Measurements from ENCODE around the gene ARHGEF19. TPM values are rescaled to one million over a fixed set of nuclear protein-coding genes. Genes with fewer than 3 reads are reported as not detected.

The ARHGEF19 gene
- total RNA-seq, 1 experiment from 2014 or later = 3.8 TPM

DNA sequence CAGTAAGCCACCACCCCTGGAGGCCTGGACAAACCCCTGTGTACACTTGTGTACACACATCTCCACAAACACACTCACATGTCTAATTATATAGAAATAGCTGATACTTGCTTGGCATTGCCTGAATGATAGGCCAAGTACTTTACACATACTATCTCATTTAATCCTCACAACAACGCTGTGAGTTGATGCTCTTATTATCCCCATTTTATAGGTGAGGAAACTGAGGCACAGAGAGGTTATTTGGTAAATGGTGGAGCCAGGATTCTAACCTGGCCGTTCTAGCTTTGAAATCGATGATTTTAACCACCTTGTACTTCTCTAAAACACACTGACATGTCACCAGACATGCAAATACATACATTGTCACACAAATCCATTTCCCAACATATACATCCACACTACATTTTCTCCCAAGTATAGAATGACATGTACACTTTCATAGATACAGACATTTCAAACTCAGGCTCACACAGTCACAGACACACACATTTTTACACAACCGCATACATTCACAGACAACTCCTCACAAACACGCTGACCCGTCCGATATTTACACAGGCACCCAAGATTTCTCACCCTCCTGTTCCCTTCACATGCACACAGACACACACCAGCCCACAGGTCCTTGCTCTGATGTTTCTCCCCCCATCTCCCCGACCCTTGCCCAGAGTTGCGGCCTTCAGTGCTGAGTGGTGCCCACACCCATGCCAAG is 3.2 kb downstream of the ARHGEF19 start:
- Histone ChIP-seq H3K36me3 (no peaks in the 10 kb centered on the region; the same call in 1 of the 2 replicates), H3K4me3 (no peak overlapping the region)

GRCh38 chr1:16208270-16208987 is 4.0 kb downstream of the ARHGEF19 start:
- peak in 1 of 2 experiments; percentile 45 for DNase-seq (ENCODE audit: low read depth in 1 of 2, low spot score in 2 of 2)
- no peaks in the 10 kb centered on the region; the same call in 1 of the 2 replicates for H3K36me3 ChIP-seq
- no peaks in the 10 kb centered on the region for H3K27me3 ChIP-seq (replicated peaks)
- no peak overlapping the region for H3K4me3 ChIP-seq
- H3K27ac ChIP-seq = no peak overlapping the region
- H3K9me3 ChIP-seq (replicated peaks) = no peaks in the 10 kb centered on the region
- H3K4me1 ChIP-seq (replicated peaks) = peaks cover 18% of the 10 kb centered on the region

More for the DNA sequence above, 3.2 kb downstream of the ARHGEF19 start:
- Histone ChIP-seq H3K9me3 (replicated peaks) (no peaks in the 10 kb centered on the region), H3K27me3 (replicated peaks) (no peaks in the 10 kb centered on the region), H3K4me1 (replicated peaks) (peaks cover 18% of the 10 kb centered on the region), H3K27ac (no peak overlapping the region)
- DNase-seq (ENCODE audit: low read depth in 1 of 2, low spot score in 2 of 2) = no peak

DNA sequence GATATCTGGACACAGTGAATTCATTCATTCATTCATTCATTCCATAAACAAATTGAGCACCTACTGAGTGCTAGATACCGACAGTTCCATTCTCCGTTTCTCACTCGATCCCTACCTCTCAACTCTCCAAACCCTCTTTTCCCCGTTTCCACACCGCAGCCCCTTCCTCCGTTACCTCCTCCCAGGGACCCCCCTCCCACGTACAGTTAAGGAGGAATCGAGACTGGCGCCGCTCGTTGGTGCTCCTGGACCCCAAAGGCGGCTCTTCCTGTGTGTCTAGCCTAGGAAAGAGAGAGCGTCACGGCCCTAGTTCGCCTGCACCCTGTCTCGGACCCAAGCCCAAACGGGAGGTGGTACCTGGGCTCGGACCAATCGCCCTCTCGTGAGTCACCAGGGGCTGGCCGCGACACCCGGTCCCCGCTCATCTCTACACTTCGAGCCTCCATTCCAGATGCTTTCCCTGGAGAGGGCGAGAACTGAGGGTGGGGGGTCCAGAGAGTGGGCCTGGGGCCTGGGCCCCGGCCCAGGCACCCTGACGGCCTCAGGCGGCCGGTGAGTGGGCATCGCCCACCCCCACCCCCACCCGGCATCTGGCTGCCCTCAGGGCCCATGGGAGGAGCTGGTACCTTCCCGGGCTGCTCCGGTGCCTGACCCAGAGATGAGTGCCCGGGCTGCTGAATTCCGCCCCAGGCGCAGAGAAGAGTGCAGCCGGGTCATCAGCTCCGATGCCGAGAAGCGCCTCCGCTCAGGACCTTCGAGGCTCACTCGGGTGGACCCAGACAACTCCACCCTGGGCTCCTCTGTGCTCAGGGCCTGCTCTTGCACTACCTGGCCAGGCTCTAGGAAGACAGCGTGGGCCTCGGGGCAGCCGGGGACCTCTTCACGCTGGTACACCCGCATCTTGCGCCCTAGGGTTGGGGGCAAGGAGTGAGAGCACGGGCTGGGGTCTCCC is 4.9 kb downstream of the ARHGEF19 start:
- no peaks in the 10 kb centered on the region; the same call in 1 of the 2 replicates for H3K36me3 ChIP-seq
- no peak for DNase-seq (ENCODE audit: low read depth in 1 of 2, low spot score in 2 of 2)
- H3K27ac ChIP-seq = peak overlapping the region; percentile 70

GRCh38 chr1:16206547-16207317 is 5.7 kb downstream of the ARHGEF19 start:
- Histone ChIP-seq H3K4me1 (replicated peaks) (peaks cover 18% of the 10 kb centered on the region), H3K36me3 (no peaks in the 10 kb centered on the region; the same call in 1 of the 2 replicates), H3K27ac (peak overlapping the region; percentile 70), H3K27me3 (replicated peaks) (no peaks in the 10 kb centered on the region), H3K9me3 (replicated peaks) (no peaks in the 10 kb centered on the region), H3K4me3 (peak overlapping the region; percentile 41)
- peak; percentile 88 to 99 for DNase-seq (ENCODE audit: low read depth in 1 of 2, low spot score in 2 of 2)

More for the DNA sequence above, 4.9 kb downstream of the ARHGEF19 start:
- Histone ChIP-seq H3K27me3 (replicated peaks) (no peaks in the 10 kb centered on the region), H3K4me3 (peak overlapping the region; percentile 41), H3K4me1 (replicated peaks) (peaks cover 18% of the 10 kb centered on the region), H3K9me3 (replicated peaks) (no peaks in the 10 kb centered on the region)

- peak overlapping the region; percentile 39; the same call in 1 of the 2 replicates for H3K27ac ChIP-seq
- H3K36me3 ChIP-seq = no peaks in the 10 kb centered on the region; the same call in 1 of the 2 replicates
- H3K4me3 ChIP-seq = peak overlapping the region; percentile 41
- H3K9me3 ChIP-seq (replicated peaks) = no peaks in the 10 kb centered on the region
- no peaks in the 10 kb centered on the region for H3K27me3 ChIP-seq (replicated peaks)
- peak in 1 of 2 experiments; percentile 47 for DNase-seq (ENCODE audit: low read depth in 1 of 2, low spot score in 2 of 2)
- peaks cover 18% of the 10 kb centered on the region for H3K4me1 ChIP-seq (replicated peaks)
These were observed 6.4 kb downstream of the ARHGEF19 start for GRCh38 chr1:16205891-16206546.

GRCh38 chr1:16205334-16205671 is 7.1 kb downstream of the ARHGEF19 start:
- H3K36me3 ChIP-seq = no peaks in the 10 kb centered on the region; the same call in 1 of the 2 replicates
- H3K4me3 ChIP-seq = no peak overlapping the region
- H3K9me3 ChIP-seq (replicated peaks) = no peaks in the 10 kb centered on the region
- H3K27ac ChIP-seq = no peak overlapping the region
- no peaks in the 10 kb centered on the region for H3K27me3 ChIP-seq (replicated peaks)
- H3K4me1 ChIP-seq (replicated peaks) = peaks cover 18% of the 10 kb centered on the region
- no peak for DNase-seq (ENCODE audit: low read depth in 1 of 2, low spot score in 2 of 2)

GRCh38 chr1:16204634-16205333 is 7.7 kb downstream of the ARHGEF19 start:
- no peaks in the 10 kb centered on the region; the same call in 1 of the 2 replicates for H3K36me3 ChIP-seq
- no peaks in the 10 kb centered on the region for H3K9me3 ChIP-seq (replicated peaks)
- no peak overlapping the region for H3K4me3 ChIP-seq
- DNase-seq (ENCODE audit: low read depth in 1 of 2, low spot score in 2 of 2) = no peak
- no peak overlapping the region for H3K27ac ChIP-seq
- no peaks in the 10 kb centered on the region for H3K27me3 ChIP-seq (replicated peaks)
- peaks cover 18% of the 10 kb centered on the region for H3K4me1 ChIP-seq (replicated peaks)

- Histone ChIP-seq H3K36me3 (no peaks in the 10 kb centered on the region; the same call in 1 of the 2 replicates), H3K27ac (no peak overlapping the region), H3K9me3 (replicated peaks) (no peaks in the 10 kb centered on the region), H3K4me3 (no peak overlapping the region), H3K27me3 (replicated peaks) (no peaks in the 10 kb centered on the region), H3K4me1 (replicated peaks) (peaks cover 18% of the 10 kb centered on the region)
- no peak for DNase-seq (ENCODE audit: low read depth in 1 of 2, low spot score in 2 of 2)
These were observed 8.2 kb downstream of the ARHGEF19 start for GRCh38 chr1:16204216-16204615.

- no peak overlapping the region for H3K27ac ChIP-seq
- H3K36me3 ChIP-seq = no peaks in the 10 kb centered on the region; the same call in 1 of the 2 replicates
- no peak overlapping the region for H3K4me3 ChIP-seq
- H3K27me3 ChIP-seq (replicated peaks) = no peaks in the 10 kb centered on the region
- peaks cover 18% of the 10 kb centered on the region for H3K4me1 ChIP-seq (replicated peaks)
- no peaks in the 10 kb centered on the region for H3K9me3 ChIP-seq (replicated peaks)
- DNase-seq (ENCODE audit: low read depth in 1 of 2, low spot score in 2 of 2) = no peak
These were observed 8.9 kb downstream of the ARHGEF19 start for GRCh38 chr1:16203550-16203949.

- peaks cover 11% of the 10 kb centered on the region for H3K4me1 ChIP-seq (replicated peaks)
- H3K36me3 ChIP-seq = no peaks in the 10 kb centered on the region; the same call in 1 of the 2 replicates
- DNase-seq (ENCODE audit: low read depth in 1 of 2, low spot score in 2 of 2) = no peak
- no peaks in the 10 kb centered on the region for H3K9me3 ChIP-seq (replicated peaks)
- H3K27me3 ChIP-seq (replicated peaks) = no peaks in the 10 kb centered on the region
- H3K27ac ChIP-seq = no peak overlapping the region
- no peak overlapping the region for H3K4me3 ChIP-seq
These were observed 9.9 kb downstream of the ARHGEF19 start for GRCh38 chr1:16202281-16203210.

DNA sequence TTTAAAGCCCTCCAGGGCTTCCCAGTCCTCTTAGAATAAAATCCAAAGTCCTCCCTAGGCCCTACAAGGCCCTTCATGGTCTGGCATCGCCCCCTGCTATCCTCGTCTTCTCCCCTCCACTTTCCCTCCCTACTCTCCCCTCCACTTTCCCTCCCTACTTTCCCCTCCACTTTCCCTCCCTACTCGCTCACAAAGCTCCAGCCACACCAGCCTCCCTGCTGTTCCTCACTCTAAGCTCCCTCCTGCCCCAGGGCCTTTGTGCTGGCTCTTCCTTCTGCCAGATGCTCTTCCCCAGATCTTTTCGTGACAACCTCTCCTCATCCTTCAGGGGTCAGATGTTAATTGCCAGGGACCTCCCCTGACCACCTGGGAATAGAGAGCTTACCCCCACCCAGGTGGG is 12.8 kb downstream of the ARHGEF19 start:
- no peaks in the 10 kb centered on the region; the same call in 1 of the 2 replicates for H3K36me3 ChIP-seq
- peaks cover 4% of the 10 kb centered on the region for H3K4me1 ChIP-seq (replicated peaks)
- H3K27ac ChIP-seq = no peak overlapping the region
- no peak for DNase-seq (ENCODE audit: low read depth in 1 of 2, low spot score in 2 of 2)
- no peaks in the 10 kb centered on the region for H3K9me3 ChIP-seq (replicated peaks)
- H3K4me3 ChIP-seq = no peak overlapping the region
- H3K27me3 ChIP-seq (replicated peaks) = no peaks in the 10 kb centered on the region

Measured in SJSA1 (cell line).